Naive thymus-derived CD8-positive, alpha-beta T cell (primary cell): ENCODE results near the gene OGDH. TPM values are rescaled to one million over a fixed set of nuclear protein-coding genes. Genes with fewer than 3 reads are reported as not detected.
"Not testable (repeated sequence)": the region's sequence is repeated elsewhere in the genome, so short reads cannot be mapped to it uniquely, and the experiment has no call there.

ENCODE experiments used
- ATAC-seq, 2 donors: fragments of 150-1000 bp; cut with Tn5 transposase in 1 of 2; sonication (Bioruptor Pico), chemical (Tn5 transposase) in 1 of 2; 1 replicate in 1 of 2; 2 replicates in 1 of 2; pipeline ENCODE4 v1.10.0; 2021; ENCODE audit warnings: mild to moderate bottlenecking in 2 of 2, moderate library complexity in 2 of 2
- POLR2A ChIA-PET: fragments of 350-600 bp; sonication (Branson Sonifier 250); formaldehyde crosslinking; loops from one replicate; lab custom pipeline; 2021; ENCODE audit warnings: antibody characterized with exemption; lab: Charles Lee
- DNase-seq, 10 donors: peaks; one replicate each; pipeline versions ENCODE4 v3.0.0 to v3.0.0-alpha.2; 2020 to 2022
- H3K27ac Mint-ChIP-seq, 10 donors: one replicate each; pipeline ENCODE4 v1.8.0; 2020 to 2022; ENCODE audit warnings: mild to moderate bottlenecking in 10 of 10, mixed read lengths in 10 of 10, moderate library complexity in 4 of 10, inconsistent platforms in 1 of 10
- H3K27me3 Mint-ChIP-seq, 5 donors: one replicate each; pipeline ENCODE4 v1.8.0; 2021 to 2022; ENCODE audit warnings: mixed read lengths in 5 of 5
- H3K36me3 Mint-ChIP-seq, 3 donors: one replicate each; pipeline ENCODE4 v1.8.0; 2020 to 2022; ENCODE audit warnings: mixed read lengths in 3 of 3, mild to moderate bottlenecking in 2 of 3, inconsistent platforms in 1 of 3
- H3K4me1 Mint-ChIP-seq, 4 donors: one replicate each; pipeline ENCODE4 v1.8.0; 2021 to 2022; ENCODE audit warnings: mixed read lengths in 4 of 4
- H3K4me3 Mint-ChIP-seq, 10 donors: one replicate each; pipeline ENCODE4 v1.8.0; 2020 to 2022; ENCODE audit warnings: mild to moderate bottlenecking in 10 of 10, mixed read lengths in 10 of 10, moderate library complexity in 6 of 10, inconsistent platforms in 1 of 10
- H3K9me3 Mint-ChIP-seq, 9 donors: one replicate each; pipeline ENCODE4 v1.8.0; 2020 to 2022; ENCODE audit warnings: mixed read lengths in 9 of 9, mild to moderate bottlenecking in 3 of 9, inconsistent platforms in 1 of 9, moderate library complexity in 1 of 9
- polyA plus RNA-seq, 3 donors: library from polyadenylated mRNA; unstranded; fragments of 300-500 nt; fragmentation: Illumina TruSeq; gene quantifications; one replicate each; pipeline ENCODE4 v1.2.3, GENCODE V29; 2021
- total RNA-seq, 8 experiments: library from RNA in 2 of 8; stranded (reverse) in 2 of 8; gene quantifications; one replicate each; pipeline ENCODE4 v1.2.3 and lab custom pipeline; 2021 to 2026

The OGDH gene
- total and polyA plus RNA-seq, 5 experiments from 2014 or later = 23.9 to 67.5 (median 30.6) TPM

- POLR2A ChIA-PET = interaction anchor here (0.7 kb wide), 1 partner anchor 60 kb away, joined by 3 read pairs; no protein-coding TSS in a partner anchor
- H3K4me3 Mint-ChIP-seq = no peak overlapping the region
Observed at GRCh38 chr7:44685723-44686122, 79.3 kb downstream of the OGDH start.

GRCh38 chr7:44689427-44689826, 83.0 kb downstream of the OGDH start:
- POLR2A ChIA-PET = interaction anchor here (0.6 to 0.7 kb wide), 3 partner anchors 57 to 197 kb away, joined by 3 to 4 read pairs (median 3); no protein-coding TSS in a partner anchor
- DNase-seq (no peak), ATAC-seq (no peak)
- no peak overlapping the region for H3K4me3 Mint-ChIP-seq
- no peaks in the 10 kb centered on the region for H3K27me3 Mint-ChIP-seq
- no peaks in the 10 kb centered on the region for H3K9me3 Mint-ChIP-seq
- no peaks in the 10 kb centered on the region for H3K4me1 Mint-ChIP-seq
- H3K27ac Mint-ChIP-seq = no peak overlapping the region
- peaks cover 0 to 65% (median 23%) of the 10 kb centered on the region in 3 donors for H3K36me3 Mint-ChIP-seq

More at GRCh38 chr7:44685723-44686122, 79.3 kb downstream of the OGDH start:
- DNase-seq = no peak
- no peak for ATAC-seq
- peak overlapping the region in 5 of 10 donors; percentile 22 to 82 (median 37) for H3K27ac Mint-ChIP-seq
- peaks cover 0 to 67% (median 20%) of the 10 kb centered on the region in 3 donors for H3K36me3 Mint-ChIP-seq
- H3K4me1 Mint-ChIP-seq = no peaks in the 10 kb centered on the region
- no peaks in the 10 kb centered on the region for H3K9me3 Mint-ChIP-seq
- H3K27me3 Mint-ChIP-seq = no peaks in the 10 kb centered on the region

- no peaks in the 10 kb centered on the region for H3K4me1 Mint-ChIP-seq
- H3K27ac Mint-ChIP-seq = peak overlapping the region in 1 of 10 donors; percentile 43
- no peaks in the 10 kb centered on the region for H3K9me3 Mint-ChIP-seq
- no peaks in the 10 kb centered on the region for H3K27me3 Mint-ChIP-seq
- no peak for DNase-seq
- ATAC-seq = no peak
- H3K36me3 Mint-ChIP-seq = peaks cover 0 to 86% (median 34%) of the 10 kb centered on the region in 3 donors
- POLR2A ChIA-PET = interaction anchor here (0.5 kb wide), 1 partner anchor 52 kb away, joined by 3 read pairs; no protein-coding TSS in a partner anchor
- H3K4me3 Mint-ChIP-seq = no peak overlapping the region
Observed at GRCh38 chr7:44693641-44694313, 87.3 kb downstream of the OGDH start.

GRCh38 chr7:44694326-44694725, 87.9 kb downstream of the OGDH start:
- H3K36me3 Mint-ChIP-seq = peaks cover 0 to 87% (median 37%) of the 10 kb centered on the region in 3 donors
- H3K27ac Mint-ChIP-seq = peak overlapping the region in 1 of 10 donors; percentile 54
- no peak for ATAC-seq

GRCh38 chr7:44694766-44695165, 88.3 kb downstream of the OGDH start:
- no peak for ATAC-seq
- H3K27ac Mint-ChIP-seq = peak overlapping the region in 2 of 10 donors; percentile 41 to 54

More at GRCh38 chr7:44694326-44694725, 87.9 kb downstream of the OGDH start:
- H3K27me3 Mint-ChIP-seq = no peaks in the 10 kb centered on the region
- no peak for DNase-seq
- POLR2A ChIA-PET = interaction anchor here (0.5 kb wide), 1 partner anchor 51 kb away, joined by 3 read pairs; no protein-coding TSS in a partner anchor
- H3K4me1 Mint-ChIP-seq = no peaks in the 10 kb centered on the region
- H3K4me3 Mint-ChIP-seq = no peak overlapping the region
- H3K9me3 Mint-ChIP-seq = no peaks in the 10 kb centered on the region

GRCh38 chr7:44695756-44696155, 89.3 kb downstream of the OGDH start:
- Mint-ChIP-seq H3K4me3 (no peak overlapping the region), H3K9me3 (no peaks in the 10 kb centered on the region), H3K27me3 (no peaks in the 10 kb centered on the region), H3K4me1 (no peaks in the 10 kb centered on the region), H3K36me3 (peaks cover 0 to 88% (median 44%) of the 10 kb centered on the region in 3 donors), H3K27ac (no peak overlapping the region)
- no peak for DNase-seq
- POLR2A ChIA-PET = no interaction called here
- ATAC-seq = no peak

More at GRCh38 chr7:44694766-44695165, 88.3 kb downstream of the OGDH start:
- Mint-ChIP-seq H3K36me3 (peaks cover 0 to 87% (median 38%) of the 10 kb centered on the region in 3 donors), H3K27me3 (no peaks in the 10 kb centered on the region), H3K9me3 (no peaks in the 10 kb centered on the region), H3K4me1 (no peaks in the 10 kb centered on the region), H3K4me3 (no peak overlapping the region)
- POLR2A ChIA-PET = no interaction called here
- DNase-seq = no peak

GRCh38 chr7:44696728-44697127, 90.3 kb downstream of the OGDH start:
- ATAC-seq (no peak), DNase-seq (no peak)
- H3K9me3 Mint-ChIP-seq = no peaks in the 10 kb centered on the region
- H3K27ac Mint-ChIP-seq = no peak overlapping the region
- no peaks in the 10 kb centered on the region for H3K4me1 Mint-ChIP-seq
- H3K36me3 Mint-ChIP-seq = peaks cover 0 to 89% (median 51%) of the 10 kb centered on the region in 3 donors
- POLR2A ChIA-PET = no interaction called here
- no peak overlapping the region for H3K4me3 Mint-ChIP-seq
- no peaks in the 10 kb centered on the region for H3K27me3 Mint-ChIP-seq

- Mint-ChIP-seq H3K9me3 (no peaks in the 10 kb centered on the region), H3K4me3 (no peak overlapping the region), H3K27me3 (no peaks in the 10 kb centered on the region), H3K4me1 (no peaks in the 10 kb centered on the region), H3K36me3 (peaks cover 0 to 88% (median 54%) of the 10 kb centered on the region in 3 donors), H3K27ac (peak overlapping the region in 2 of 10 donors; percentile 14 to 27)
- no peak for ATAC-seq
- no peak for DNase-seq
- POLR2A ChIA-PET = no interaction called here
Observed at GRCh38 chr7:44697136-44698045, 91.0 kb downstream of the OGDH start.

GRCh38 chr7:44698046-44698580, 91.7 kb downstream of the OGDH start:
- DNase-seq (no peak), ATAC-seq (no peak)
- POLR2A ChIA-PET = no interaction called here
- Mint-ChIP-seq H3K36me3 (peaks cover 0 to 88% (median 54%) of the 10 kb centered on the region in 3 donors), H3K27ac (peak overlapping the region in 1 of 10 donors; percentile 14), H3K27me3 (no peaks in the 10 kb centered on the region), H3K4me3 (no peak overlapping the region), H3K4me1 (no peaks in the 10 kb centered on the region), H3K9me3 (no peaks in the 10 kb centered on the region)

- DNase-seq, H3K4me3 Mint-ChIP-seq, H3K9me3 Mint-ChIP-seq, H3K27me3 Mint-ChIP-seq, ATAC-seq, H3K4me1 Mint-ChIP-seq, POLR2A ChIA-PET: not testable (repeated sequence)
- Mint-ChIP-seq H3K36me3 (peaks cover 0 to 83% (median 56%) of the 10 kb centered on the region in 3 donors), H3K27ac (peak overlapping the region in 2 of 10 donors; percentile 78 to 80)
Observed at GRCh38 chr7:44699598-44699997, 93.2 kb downstream of the OGDH start.

GRCh38 chr7:44700322-44700721, 93.9 kb downstream of the OGDH start:
- no peaks in the 10 kb centered on the region for H3K27me3 Mint-ChIP-seq
- POLR2A ChIA-PET = interaction anchor here (0.7 kb wide), 1 partner anchor 149 kb away, joined by 3 read pairs; no protein-coding TSS in a partner anchor

GRCh38 chr7:44703391-44703790, 97.0 kb downstream of the OGDH start:
- DNase-seq, POLR2A ChIA-PET, ATAC-seq, H3K4me1 Mint-ChIP-seq, H3K9me3 Mint-ChIP-seq, H3K4me3 Mint-ChIP-seq, H3K27me3 Mint-ChIP-seq: not testable (repeated sequence)
- H3K36me3 Mint-ChIP-seq = peaks cover 0 to 67% (median 39%) of the 10 kb centered on the region in 3 donors
- peak overlapping the region in 1 of 10 donors; percentile 37 for H3K27ac Mint-ChIP-seq

More at GRCh38 chr7:44700322-44700721, 93.9 kb downstream of the OGDH start:
- Mint-ChIP-seq H3K27ac (peak overlapping the region in 1 of 10 donors; percentile 66), H3K36me3 (peaks cover 0 to 83% (median 54%) of the 10 kb centered on the region in 3 donors), H3K9me3 (no peaks in the 10 kb centered on the region), H3K4me1 (no peaks in the 10 kb centered on the region), H3K4me3 (no peak overlapping the region)
- ATAC-seq (no peak), DNase-seq (no peak)
